PC-3 (cell line): ENCODE measurements around the gene VAT1L.

ENCODE experiments used
- CTCF ChIP-seq: fragments of 300-600 bp; sonication (generic); conservative IDR thresholded peaks from 2 replicates; pipeline ENCODE4 v1.5.1; 2017; ENCODE audit warnings: antibody characterized with exemption, low read depth, mild to moderate bottlenecking, low read length
- EZH2 ChIP-seq: fragments of 300-600 bp; sonication (generic); IDR thresholded peaks from one replicate; pipeline ENCODE4 v1.6.1; 2017; ENCODE audit warnings: antibody characterized with exemption, mild to moderate bottlenecking, low read length; ENCODE audit not compliant: unreplicated experiment

GRCh38 chr16:77759201-77759600, 29.2 kb upstream of the VAT1L start:
- TF ChIP-seq CTCF (no peak), EZH2 (no peak)
